Activated T-cell treated with anti-CD3 and anti-CD28 coated beads, Interleukin-2, amount 50 U/mL, for 1 hour (primary cell): ENCODE results near the gene GSC2.
A peak's percentile ranks its signal among the peaks of the same experiment; 100 is the strongest.

ENCODE experiments used
- DNase-seq: peaks from one replicate; pipeline ENCODE4 v3.0.0-alpha.2; 2020

The GSC2 gene, protein sequence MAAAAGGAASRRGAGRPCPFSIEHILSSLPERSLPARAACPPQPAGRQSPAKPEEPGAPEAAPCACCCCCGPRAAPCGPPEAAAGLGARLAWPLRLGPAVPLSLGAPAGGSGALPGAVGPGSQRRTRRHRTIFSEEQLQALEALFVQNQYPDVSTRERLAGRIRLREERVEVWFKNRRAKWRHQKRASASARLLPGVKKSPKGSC

DNA sequence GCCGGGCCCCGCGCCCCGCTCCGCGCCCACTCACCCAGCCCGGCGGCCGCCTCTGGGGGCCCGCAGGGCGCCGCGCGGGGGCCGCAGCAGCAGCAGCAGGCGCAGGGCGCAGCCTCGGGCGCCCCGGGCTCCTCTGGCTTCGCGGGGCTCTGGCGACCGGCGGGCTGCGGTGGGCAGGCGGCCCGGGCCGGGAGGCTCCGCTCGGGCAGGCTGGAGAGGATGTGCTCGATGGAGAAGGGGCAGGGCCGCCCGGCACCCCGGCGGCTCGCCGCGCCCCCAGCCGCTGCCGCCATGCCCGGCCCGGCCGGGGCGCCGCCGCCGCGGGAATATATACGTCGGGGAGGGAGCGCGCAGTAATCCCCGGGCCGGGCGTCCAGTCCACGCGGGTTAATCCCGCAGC lies at the start of gene GSC2:
TSS of gene GSC2 (minus strand) at position 302 of the 400 bp plus-strand sequence. CDS start at position 293, 9 bp downstream.
- no peak for DNase-seq

DNA sequence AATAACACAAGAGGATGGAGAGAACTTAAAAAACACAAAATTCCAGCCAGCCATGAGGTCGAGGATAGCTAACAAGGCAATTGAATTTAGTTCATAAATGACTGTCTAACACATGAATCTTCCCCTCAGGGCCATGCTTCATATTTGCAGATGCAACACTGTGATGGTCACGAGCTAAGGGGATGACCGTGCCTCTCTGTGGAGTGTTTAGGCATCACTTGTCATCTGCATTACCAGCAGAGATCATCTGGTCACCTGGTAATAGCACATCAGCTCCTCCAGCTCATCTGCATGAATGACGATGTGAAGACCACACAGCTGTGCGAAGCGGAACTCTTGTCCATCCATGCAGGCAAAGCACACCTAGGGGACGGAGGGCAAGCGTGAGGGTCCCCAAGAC lies 49.4 kb upstream of the GSC2 start:
- no peak for DNase-seq

- DNase-seq: no peak
These were observed 48.1 kb upstream of the GSC2 start for GRCh38 chr22:19197997-19198865.

GRCh38 chr22:19196841-19197612 lies 46.9 kb upstream of the GSC2 start:
- no peak for DNase-seq

DNA sequence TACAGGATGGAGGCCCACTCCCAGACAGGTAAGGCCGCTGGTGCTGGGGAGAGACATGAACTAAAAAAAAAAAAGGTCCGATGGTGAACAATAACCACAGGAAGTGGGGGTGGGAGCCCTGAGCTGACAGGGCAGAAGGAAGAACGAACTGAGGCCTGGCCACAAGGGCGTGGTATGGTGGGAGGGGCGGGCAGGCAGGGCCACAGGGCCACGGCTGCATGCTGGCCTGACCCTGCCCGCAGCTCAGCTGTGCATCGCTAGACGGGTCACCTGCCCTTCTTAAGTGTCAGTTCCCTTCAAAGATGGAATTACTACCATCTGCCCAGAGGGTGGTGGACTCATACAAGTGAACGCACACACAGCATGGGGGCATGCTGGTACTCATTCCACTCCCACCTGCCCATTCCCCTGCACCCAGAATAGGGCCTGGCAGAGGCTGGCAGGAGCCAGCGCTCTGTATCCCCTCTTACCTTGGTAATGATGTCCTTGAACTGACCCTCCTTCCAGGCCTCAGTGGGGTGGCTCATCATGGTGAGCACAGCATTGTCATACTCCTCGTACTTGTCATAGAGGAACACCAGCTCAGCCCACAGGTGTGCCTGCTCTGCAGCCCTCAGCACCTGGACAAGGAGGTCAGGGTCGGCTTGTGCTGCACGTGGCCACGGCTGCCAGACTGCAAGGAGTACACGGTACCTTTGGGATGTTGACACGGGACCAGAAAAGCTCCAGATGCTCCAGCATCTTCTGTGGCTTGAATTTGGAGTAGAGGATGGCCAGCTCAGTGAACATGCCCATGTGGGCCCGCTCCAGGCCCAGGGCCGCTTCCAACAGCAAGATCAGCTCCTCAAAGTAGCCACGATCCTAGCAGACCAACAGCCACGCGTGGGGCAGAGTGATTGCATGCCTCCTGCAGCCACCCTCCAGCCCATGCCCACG lies 46.0 kb upstream of the GSC2 start:
- no peak for DNase-seq

DNA sequence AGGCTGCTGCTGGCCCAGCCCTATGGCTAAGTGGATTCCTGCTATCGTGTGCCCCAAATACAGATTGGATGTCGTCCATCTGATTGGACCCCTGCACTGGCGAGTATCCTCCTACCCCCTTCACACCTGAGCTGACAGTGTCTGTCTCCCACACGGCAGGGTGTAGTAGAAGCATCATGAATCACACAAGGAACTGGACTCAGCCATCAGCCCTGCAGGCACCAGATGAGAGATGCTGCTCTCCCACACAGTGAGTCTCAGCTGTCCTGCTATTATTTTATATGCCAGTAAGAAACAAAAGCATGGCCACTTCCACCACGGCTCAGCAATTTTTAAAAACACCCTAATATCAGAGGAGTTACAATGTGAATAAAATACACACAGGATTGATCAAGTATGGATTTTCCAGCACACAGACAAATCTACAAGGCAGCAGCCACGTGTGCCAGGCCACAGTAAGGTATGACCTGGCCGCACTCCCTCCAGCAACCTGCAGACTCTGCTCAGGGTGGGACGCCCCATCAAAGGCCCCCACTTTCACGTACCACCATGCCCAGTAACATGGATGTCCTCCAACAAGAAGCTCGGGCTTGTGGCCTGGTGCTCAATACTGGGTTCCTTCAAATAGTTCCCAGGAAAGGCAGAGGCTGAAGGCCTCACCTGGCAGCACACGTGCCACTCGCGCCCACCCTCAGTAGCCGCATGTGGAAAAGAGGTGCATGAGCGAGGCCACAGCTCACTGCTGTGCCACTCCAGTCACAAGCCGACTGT lies 44.9 kb upstream of the GSC2 start:
- no peak for DNase-seq

GRCh38 chr22:19193879-19194278 lies 43.8 kb upstream of the GSC2 start:
- DNase-seq: no peak

DNA sequence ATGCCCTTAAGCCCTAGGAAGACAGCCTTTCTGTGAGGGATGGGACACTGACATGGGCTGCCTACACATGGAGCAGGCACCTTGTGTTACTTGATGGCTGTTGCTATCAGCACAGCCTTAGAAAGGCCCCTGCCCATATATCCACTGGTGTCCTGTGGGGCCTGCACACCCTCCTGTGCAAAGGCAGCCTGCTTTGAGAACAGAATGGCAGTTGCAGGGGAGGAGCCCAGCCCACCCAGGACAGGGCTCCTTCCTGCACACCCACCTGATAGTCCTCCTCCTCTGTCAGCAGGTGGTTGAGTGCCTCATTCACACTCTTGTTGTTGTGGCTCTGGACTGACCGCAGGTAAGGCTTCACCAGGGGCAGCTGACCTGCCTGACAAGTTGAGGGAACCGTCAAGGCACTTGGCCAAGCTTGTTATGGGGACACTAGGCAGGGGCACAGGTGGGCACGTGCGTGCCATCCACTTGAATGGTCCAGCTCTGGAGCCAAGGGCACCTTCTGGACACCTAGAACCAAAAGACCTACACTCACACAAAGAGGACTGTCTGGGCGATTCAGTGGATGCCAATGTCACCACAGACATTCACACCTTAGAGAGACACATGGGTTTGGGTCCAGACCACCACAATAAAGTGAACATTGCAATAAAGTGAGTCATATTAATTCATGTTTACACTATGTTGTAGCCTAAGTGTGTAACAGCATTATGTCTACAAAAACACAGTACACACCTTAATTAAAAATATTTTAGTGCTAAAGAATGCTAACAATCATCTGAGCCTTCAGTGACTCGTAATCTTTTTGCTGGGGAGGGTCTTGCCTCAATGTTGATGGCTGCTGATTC lies 37.8 kb upstream of the GSC2 start:
- no peak for DNase-seq

DNA sequence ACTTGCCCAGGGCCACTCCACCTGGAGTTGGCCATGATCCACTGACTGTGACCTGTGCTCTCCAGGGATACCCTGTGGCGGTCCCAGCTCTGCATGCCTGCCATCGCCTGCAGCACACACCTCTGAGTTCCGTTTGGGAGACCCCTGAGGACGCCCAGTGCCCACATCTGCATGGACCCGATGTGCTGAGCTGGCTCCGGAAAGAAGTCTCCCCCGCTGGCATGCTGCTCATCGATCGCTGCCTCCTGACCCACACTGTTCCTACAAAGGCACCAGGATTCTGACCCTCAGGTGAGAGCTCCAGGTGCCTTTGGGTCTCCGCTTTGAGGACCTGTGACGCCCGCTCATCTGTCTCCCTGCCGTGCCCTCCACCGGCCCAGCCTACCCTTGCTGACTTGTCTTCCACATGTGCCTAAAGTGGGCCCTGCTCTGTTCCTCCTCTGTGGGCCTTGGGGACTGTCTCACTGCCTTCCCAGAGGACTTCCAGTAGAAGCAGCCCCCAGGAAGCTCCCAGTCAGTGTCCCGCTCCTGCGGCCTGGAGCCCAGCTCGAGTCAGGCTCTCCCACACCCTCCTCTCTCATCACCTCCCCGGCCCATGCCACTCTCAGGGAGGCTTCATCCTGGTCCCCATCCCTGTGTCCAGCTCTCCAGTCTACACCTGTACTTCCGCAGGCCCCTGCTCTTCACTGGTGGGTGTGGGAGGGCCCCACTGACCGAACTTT lies 34.3 kb upstream of the GSC2 start:
- no peak for DNase-seq

DNA sequence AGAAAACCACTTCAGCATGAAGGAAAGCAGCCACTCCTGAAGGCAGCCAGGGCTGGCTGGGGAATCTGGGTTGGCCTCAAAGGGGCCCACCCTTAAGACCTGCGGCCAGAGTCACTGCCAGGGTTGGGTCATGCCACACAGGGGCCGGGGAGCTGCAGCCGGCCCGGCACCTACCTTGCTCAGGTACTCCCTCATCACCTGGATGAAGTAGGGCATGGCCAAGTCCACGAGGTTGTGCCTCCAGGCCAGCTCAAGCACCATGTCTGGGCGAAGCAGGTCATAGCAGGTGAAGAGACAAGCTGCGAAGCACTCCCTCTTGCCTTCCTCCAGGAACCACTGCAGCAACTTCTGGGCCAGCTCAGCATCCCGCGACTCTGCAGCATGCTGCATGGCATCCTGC lies 33.1 kb upstream of the GSC2 start:
- DNase-seq: no peak

DNA sequence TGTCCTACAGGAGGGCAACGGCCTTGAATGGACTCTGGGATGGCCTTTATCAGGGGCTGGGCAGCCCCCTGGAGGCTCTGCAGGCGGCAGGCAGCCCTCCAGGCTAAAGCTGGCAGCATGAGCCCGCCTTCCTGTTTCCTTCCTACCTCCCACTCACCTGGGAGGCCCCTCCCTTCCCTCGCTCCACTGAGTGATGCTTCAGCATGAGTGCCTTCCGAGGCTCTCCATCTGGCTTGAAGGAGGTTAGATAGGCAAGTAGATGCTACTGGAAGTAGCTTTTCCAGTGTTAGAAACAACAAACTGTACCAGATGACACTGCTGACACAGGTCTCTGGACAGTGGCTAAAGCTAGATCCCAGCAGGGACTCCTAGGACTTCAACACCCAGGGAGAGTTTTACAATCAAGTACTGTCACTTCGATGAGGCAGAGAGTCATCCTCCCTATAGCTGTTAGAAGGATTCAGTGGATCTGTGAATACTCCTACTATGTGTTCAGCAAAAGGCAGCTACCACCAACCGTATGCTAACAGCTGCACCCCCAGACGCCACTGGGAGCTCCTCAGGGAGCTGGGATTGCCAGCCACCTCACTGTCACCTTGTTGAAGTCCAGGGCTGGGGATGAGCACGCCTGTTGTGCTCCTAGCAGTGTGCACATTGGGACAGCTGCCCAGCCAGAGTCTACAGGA lies 32.5 kb upstream of the GSC2 start:
- DNase-seq: no peak

DNA sequence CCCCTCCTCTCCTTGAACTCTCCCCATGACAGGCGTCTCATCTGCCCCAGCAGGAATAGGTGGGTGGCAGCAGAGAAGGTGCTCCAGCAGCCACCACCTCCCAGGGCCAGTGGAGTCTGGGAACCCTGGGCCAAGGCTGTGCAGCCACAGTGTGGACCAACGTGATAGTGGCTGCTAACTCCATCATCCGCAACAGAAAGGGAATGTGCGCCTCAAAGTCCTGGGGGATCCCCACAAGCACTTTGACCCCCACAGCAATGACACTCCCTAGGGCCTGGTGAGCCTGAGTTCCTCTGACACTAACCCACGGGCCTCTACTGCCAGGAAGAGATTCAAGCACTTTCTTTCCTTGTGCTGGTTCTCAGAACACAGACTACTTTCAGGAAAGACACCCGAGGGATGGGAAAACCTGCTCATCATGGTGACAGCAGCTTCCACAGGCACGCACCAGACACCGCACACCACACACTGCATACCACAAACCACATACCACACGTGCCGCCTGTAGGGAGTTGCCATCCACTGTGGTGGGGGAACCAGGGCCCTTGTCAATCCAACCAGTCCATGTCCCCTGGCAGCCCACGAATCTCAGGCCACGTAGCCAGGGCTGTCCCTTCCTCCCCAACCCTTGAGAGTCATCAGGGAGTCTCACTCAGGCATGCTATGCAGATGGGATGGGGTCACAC lies 31.8 kb upstream of the GSC2 start:
- DNase-seq: no peak

DNA sequence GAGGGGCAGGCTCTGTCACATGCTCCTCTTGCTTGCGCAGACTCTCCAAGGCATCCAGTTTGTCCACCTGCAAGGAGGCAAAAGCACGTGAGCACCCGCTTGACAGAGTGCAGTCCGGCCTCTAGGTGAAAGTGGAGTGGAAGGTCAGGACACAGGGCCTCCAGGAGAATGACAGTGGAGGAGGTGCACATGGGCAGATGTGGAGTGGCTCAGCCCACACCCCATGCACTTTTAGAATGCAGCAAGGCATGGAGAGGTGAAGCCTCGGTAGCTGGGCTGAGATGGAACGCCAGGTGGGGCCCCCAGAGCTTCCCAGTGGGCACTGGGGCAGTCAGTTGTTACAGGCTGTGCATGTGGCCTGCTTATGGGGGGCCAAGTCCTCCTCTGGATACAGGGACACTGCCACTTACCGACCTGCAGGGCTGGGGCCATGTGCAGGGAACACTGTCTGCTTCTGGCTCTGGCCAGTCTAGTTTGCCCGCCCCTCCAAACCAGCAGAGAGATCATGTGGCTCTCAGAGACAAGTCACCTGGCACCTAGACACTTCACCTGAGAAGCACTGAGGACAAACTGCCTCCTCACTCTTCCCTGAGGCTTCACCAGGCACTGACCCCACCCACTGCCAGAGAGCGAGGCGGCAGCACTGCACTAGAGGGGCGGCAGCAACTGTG lies 30.8 kb upstream of the GSC2 start:
- no peak for DNase-seq

- DNase-seq: no peak
These were observed 30.1 kb upstream of the GSC2 start for GRCh38 chr22:19180234-19180633.

- peak; percentile 45 for DNase-seq
These were observed 29.5 kb upstream of the GSC2 start for GRCh38 chr22:19179497-19180048.

- peak; percentile 80 for DNase-seq
These were observed 28.8 kb upstream of the GSC2 start, which contains the start of gene SLC25A1 for GRCh38 chr22:19178657-19179496. TSS of gene SLC25A1 (minus strand) at chr22:19178736. CDS start at chr22:19178673, 63 bp downstream.
